ENCODE results near the gene FTL. TPM values are rescaled to one million over a fixed set of nuclear protein-coding genes. Genes with fewer than 3 reads are reported as not detected.
"Not testable (repeated sequence)": the region's sequence is repeated elsewhere in the genome, so short reads cannot be mapped to it uniquely, and the experiment has no call there.

The FTL gene
- total and polyA plus RNA-seq, 2 donors from 2014 or later: 1,841 to 17,016 TPM

DNA sequence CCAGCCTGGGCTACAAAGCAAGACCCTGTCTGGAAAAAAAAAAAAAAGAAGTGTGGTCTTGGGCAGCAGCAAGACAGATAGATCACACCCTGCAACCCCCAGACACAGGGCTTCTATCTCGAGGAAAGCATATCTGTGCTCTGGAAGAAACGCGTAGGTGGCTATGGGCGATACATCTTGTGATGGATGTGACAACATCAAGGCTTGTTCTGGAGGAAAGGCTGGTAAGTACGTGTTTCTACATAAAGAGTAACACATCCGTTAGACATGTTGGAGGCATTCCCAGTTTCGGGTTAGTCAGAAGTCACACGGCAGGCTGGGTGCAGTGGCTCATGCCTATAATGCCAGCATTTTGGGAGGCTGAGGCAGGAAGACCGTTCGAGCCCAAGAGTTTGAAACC lies 38.2 kb upstream of the FTL start:
- no peaks in the 10 kb centered on the region for H3K4me1 ChIP-seq (ENCODE audit: control insufficient read depth in 2 of 3, insufficient read depth in 2 of 3, low read depth in 1 of 3, low read length in 3 of 3)
- no peaks in the 10 kb centered on the region for H3K9me3 ChIP-seq (ENCODE audit: control insufficient read depth in 2 of 3, insufficient read depth in 1 of 3, low read length in 3 of 3)
- H3K27ac ChIP-seq (ENCODE audit: low read depth in 2 of 2, low read length in 2 of 2): no peak overlapping the region
- no peak overlapping the region for H3K4me3 ChIP-seq (ENCODE audit: low read length in 3 of 3)
- no peaks in the 10 kb centered on the region for H3K27me3 ChIP-seq (ENCODE audit: control insufficient read depth, insufficient read depth, low read length)
- H3K9ac ChIP-seq (ENCODE audit: low read length in 3 of 3): no peak overlapping the region
- intact Hi-C loops (cut with DNase I): no loop called here
- peaks cover 0 to 2% (median 0%) of the 10 kb centered on the region in 3 donors for H3K36me3 ChIP-seq (ENCODE audit: control insufficient read depth in 2 of 3, insufficient read depth in 3 of 3, low read length in 3 of 3)
- DNase-seq (peak in 1 of 5 donors; percentile 54), FAIRE-seq (no peak)
- TF ChIP-seq, protein P1, sequence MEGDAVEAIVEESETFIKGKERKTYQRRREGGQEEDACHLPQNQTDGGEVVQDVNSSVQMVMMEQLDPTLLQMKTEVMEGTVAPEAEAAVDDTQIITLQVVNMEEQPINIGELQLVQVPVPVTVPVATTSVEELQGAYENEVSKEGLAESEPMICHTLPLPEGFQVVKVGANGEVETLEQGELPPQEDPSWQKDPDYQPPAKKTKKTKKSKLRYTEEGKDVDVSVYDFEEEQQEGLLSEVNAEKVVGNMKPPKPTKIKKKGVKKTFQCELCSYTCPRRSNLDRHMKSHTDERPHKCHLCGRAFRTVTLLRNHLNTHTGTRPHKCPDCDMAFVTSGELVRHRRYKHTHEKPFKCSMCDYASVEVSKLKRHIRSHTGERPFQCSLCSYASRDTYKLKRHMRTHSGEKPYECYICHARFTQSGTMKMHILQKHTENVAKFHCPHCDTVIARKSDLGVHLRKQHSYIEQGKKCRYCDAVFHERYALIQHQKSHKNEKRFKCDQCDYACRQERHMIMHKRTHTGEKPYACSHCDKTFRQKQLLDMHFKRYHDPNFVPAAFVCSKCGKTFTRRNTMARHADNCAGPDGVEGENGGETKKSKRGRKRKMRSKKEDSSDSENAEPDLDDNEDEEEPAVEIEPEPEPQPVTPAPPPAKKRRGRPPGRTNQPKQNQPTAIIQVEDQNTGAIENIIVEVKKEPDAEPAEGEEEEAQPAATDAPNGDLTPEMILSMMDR (IDR thresholded peaks at IDR 0.05; ENCODE audit: borderline replicate concordance, extremely low read depth, insufficient read depth): no peak

DNA sequence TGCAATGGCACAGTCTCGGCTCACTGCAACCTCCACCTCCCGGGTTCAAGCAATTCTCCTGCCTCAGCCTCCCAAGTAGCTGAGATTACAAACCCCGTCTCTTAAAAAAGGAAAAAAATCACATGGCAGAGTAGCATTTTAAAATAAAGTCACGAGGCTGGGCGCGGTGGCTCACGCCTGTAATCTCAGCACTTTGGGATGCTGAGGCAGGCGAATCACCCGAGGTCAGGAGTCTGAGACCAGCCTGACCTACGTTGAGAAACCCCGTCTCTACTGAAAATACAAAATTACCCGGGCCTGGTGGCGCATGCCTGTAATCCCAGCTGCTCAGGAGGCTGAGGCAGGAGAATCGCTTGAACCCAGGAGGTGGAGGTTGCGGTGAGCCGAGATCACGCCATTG lies 37.4 kb upstream of the FTL start:
- H3K9ac ChIP-seq (ENCODE audit: low read length in 3 of 3); H3K36me3 ChIP-seq (ENCODE audit: control insufficient read depth in 2 of 3, insufficient read depth in 3 of 3, low read length in 3 of 3); H3K4me3 ChIP-seq (ENCODE audit: low read length in 3 of 3); H3K4me1 ChIP-seq (ENCODE audit: control insufficient read depth in 2 of 3, insufficient read depth in 2 of 3, low read depth in 1 of 3, low read length in 3 of 3); H3K27ac ChIP-seq (ENCODE audit: low read depth in 2 of 2, low read length in 2 of 2); intact Hi-C loops (cut with DNase I); DNase-seq; H3K27me3 ChIP-seq (ENCODE audit: control insufficient read depth, insufficient read depth, low read length); FAIRE-seq; H3K9me3 ChIP-seq (ENCODE audit: control insufficient read depth in 2 of 3, insufficient read depth in 1 of 3, low read length in 3 of 3): not testable (repeated sequence)

DNA sequence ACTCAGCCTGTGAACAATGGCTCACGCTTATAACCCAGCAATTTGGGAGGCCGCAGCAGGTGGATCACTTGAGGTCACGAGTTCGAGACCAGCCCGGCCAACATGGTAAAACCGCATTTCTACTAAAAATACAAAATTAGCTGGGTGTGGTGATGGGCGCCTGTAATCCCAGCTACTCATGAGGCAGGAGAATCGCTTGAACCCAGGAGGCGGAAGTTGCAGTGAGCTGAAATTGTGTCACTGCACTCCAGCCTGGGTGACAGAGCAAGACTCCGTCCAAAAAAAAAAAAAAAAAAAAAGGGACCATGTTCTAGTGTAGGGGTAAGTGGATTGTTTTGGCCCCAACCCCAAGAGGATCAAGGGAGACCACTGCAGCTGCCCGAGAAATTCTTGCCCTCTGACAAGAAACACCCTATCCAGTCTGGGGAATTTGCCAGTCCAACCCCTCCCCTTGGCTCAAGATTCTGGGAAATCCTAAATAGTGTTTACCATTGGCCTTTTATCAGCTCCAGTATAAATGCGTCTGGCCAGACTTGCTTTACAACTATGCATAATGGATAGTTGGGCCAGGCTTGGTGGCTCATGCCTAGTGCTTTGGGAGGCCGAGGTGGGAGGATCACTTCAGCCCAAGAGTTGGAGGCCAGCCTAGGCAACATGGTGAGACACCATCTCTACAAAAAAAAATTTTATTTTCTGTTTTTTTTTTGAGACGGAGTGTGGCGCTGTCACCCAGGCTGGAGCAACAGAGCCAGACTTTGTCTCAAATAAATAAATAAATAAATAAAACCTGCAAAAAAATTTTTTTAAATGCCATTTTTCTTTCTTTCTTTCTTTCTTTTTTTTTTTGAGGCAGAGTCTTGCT lies 36.7 kb upstream of the FTL start:
- no peaks in the 10 kb centered on the region for H3K27me3 ChIP-seq (ENCODE audit: control insufficient read depth, insufficient read depth, low read length)
- no peaks in the 10 kb centered on the region for H3K9me3 ChIP-seq (ENCODE audit: control insufficient read depth in 2 of 3, insufficient read depth in 1 of 3, low read length in 3 of 3)
- intact Hi-C loops (cut with DNase I): no loop called here
- no peak for FAIRE-seq
- no peak overlapping the region for H3K4me3 ChIP-seq (ENCODE audit: low read length in 3 of 3)
- DNase-seq: peak in 1 of 5 donors; percentile 25
- TF ChIP-seq, protein P1 (IDR thresholded peaks at IDR 0.05; ENCODE audit: borderline replicate concordance, extremely low read depth, insufficient read depth): no peak
- H3K27ac ChIP-seq (ENCODE audit: low read depth in 2 of 2, low read length in 2 of 2): no peak overlapping the region
- peaks cover 0 to 2% (median 0%) of the 10 kb centered on the region in 3 donors for H3K4me1 ChIP-seq (ENCODE audit: control insufficient read depth in 2 of 3, insufficient read depth in 2 of 3, low read depth in 1 of 3, low read length in 3 of 3)
- no peak overlapping the region for H3K9ac ChIP-seq (ENCODE audit: low read length in 3 of 3)
- H3K36me3 ChIP-seq (ENCODE audit: control insufficient read depth in 2 of 3, insufficient read depth in 3 of 3, low read length in 3 of 3): no peaks in the 10 kb centered on the region

DNA sequence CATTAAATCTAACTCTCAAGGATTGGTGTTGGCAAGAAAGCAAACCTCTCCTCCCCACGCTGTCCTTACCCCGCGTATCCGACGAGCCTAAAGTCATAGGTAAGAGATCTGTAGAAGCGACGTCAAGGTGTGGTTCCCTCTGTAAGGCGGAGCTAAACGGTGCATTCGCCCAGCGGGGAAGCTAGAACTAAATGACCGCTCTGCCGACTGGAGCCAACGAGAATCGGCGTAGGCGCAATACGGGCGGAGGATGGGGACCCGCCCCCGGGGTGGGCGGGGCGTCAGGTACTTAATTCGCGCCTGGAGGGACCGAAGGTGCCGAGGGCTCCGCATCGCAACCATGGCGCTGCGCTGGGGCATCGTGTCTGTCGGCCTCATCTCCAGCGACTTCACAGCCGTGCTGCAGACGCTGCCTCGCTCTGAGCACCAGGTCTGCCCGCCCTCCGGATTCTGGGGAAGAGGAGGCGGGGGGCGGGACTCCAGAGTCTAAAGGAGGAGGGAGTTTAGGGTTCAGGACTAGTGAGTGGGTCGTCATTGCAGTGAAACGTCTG lies 31.7 kb upstream of the FTL start, which contains the start of gene DHDH:
Gene DHDH, plus strand, starts transcription at position 318 of the 551 bp plus-strand sequence. Its CDS starts 23 bp downstream, at position 341.
- intact Hi-C loops (cut with DNase I): no loop called here
- H3K4me3 ChIP-seq (ENCODE audit: low read length in 3 of 3): peak within 1 kb of the TSS; percentile 51 to 68 (median 57)
- H3K27ac ChIP-seq (ENCODE audit: low read depth in 2 of 2, low read length in 2 of 2): peak within 1 kb of the TSS in 1 of 2 donors; percentile 4
- DNase-seq: peak; percentile 87 to 94 (median 90)
- H3K4me1 ChIP-seq (ENCODE audit: control insufficient read depth in 2 of 3, insufficient read depth in 2 of 3, low read depth in 1 of 3, low read length in 3 of 3): peaks cover 0 to 5% (median 0%) of the 10 kb centered on the region in 3 donors
- H3K9ac ChIP-seq (ENCODE audit: low read length in 3 of 3): peak within 1 kb of the TSS in 2 of 3 donors; percentile 16 to 50
- no peaks in the 10 kb centered on the region for H3K27me3 ChIP-seq (ENCODE audit: control insufficient read depth, insufficient read depth, low read length)
- TF ChIP-seq, protein P1 (IDR thresholded peaks at IDR 0.05; ENCODE audit: borderline replicate concordance, extremely low read depth, insufficient read depth): no peak
- H3K9me3 ChIP-seq (ENCODE audit: control insufficient read depth in 2 of 3, insufficient read depth in 1 of 3, low read length in 3 of 3): no peaks in the 10 kb centered on the region
- FAIRE-seq: no peak
- H3K36me3 ChIP-seq (ENCODE audit: control insufficient read depth in 2 of 3, insufficient read depth in 3 of 3, low read length in 3 of 3): no peaks in the 10 kb centered on the region
